ENCODE results near the gene RABGAP1L. TPM values are rescaled to one million over a fixed set of nuclear protein-coding genes. Genes with fewer than 3 reads are reported as not detected.

RABGAP1L gene
- total and polyA plus RNA-seq, 2 of the 8 experiments (the other 6 are each of a cell fraction or from before 2014, with no cell fraction given), result 33.3 to 156 TPM

DNA sequence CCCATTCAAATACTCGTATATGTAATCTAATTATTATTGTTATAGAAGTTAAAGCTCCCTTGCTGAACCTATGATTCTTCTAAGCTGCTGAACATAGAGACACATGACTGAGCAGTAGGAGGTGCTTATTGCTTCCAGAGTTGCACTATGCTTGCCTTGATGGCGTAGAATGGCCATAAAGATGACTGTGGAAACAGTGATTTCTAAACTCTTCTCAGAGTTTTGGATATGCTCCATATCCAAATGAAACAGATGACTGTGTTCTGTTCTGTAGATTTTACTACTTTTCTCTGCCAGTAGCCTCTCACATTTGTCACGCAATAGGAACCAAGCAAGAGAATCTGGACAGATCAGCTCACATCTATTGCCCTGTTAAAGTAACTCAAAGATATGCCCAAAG lies 752.3 kb downstream of the RABGAP1L start (continued):
- TF ChIP-seq, protein P1, sequence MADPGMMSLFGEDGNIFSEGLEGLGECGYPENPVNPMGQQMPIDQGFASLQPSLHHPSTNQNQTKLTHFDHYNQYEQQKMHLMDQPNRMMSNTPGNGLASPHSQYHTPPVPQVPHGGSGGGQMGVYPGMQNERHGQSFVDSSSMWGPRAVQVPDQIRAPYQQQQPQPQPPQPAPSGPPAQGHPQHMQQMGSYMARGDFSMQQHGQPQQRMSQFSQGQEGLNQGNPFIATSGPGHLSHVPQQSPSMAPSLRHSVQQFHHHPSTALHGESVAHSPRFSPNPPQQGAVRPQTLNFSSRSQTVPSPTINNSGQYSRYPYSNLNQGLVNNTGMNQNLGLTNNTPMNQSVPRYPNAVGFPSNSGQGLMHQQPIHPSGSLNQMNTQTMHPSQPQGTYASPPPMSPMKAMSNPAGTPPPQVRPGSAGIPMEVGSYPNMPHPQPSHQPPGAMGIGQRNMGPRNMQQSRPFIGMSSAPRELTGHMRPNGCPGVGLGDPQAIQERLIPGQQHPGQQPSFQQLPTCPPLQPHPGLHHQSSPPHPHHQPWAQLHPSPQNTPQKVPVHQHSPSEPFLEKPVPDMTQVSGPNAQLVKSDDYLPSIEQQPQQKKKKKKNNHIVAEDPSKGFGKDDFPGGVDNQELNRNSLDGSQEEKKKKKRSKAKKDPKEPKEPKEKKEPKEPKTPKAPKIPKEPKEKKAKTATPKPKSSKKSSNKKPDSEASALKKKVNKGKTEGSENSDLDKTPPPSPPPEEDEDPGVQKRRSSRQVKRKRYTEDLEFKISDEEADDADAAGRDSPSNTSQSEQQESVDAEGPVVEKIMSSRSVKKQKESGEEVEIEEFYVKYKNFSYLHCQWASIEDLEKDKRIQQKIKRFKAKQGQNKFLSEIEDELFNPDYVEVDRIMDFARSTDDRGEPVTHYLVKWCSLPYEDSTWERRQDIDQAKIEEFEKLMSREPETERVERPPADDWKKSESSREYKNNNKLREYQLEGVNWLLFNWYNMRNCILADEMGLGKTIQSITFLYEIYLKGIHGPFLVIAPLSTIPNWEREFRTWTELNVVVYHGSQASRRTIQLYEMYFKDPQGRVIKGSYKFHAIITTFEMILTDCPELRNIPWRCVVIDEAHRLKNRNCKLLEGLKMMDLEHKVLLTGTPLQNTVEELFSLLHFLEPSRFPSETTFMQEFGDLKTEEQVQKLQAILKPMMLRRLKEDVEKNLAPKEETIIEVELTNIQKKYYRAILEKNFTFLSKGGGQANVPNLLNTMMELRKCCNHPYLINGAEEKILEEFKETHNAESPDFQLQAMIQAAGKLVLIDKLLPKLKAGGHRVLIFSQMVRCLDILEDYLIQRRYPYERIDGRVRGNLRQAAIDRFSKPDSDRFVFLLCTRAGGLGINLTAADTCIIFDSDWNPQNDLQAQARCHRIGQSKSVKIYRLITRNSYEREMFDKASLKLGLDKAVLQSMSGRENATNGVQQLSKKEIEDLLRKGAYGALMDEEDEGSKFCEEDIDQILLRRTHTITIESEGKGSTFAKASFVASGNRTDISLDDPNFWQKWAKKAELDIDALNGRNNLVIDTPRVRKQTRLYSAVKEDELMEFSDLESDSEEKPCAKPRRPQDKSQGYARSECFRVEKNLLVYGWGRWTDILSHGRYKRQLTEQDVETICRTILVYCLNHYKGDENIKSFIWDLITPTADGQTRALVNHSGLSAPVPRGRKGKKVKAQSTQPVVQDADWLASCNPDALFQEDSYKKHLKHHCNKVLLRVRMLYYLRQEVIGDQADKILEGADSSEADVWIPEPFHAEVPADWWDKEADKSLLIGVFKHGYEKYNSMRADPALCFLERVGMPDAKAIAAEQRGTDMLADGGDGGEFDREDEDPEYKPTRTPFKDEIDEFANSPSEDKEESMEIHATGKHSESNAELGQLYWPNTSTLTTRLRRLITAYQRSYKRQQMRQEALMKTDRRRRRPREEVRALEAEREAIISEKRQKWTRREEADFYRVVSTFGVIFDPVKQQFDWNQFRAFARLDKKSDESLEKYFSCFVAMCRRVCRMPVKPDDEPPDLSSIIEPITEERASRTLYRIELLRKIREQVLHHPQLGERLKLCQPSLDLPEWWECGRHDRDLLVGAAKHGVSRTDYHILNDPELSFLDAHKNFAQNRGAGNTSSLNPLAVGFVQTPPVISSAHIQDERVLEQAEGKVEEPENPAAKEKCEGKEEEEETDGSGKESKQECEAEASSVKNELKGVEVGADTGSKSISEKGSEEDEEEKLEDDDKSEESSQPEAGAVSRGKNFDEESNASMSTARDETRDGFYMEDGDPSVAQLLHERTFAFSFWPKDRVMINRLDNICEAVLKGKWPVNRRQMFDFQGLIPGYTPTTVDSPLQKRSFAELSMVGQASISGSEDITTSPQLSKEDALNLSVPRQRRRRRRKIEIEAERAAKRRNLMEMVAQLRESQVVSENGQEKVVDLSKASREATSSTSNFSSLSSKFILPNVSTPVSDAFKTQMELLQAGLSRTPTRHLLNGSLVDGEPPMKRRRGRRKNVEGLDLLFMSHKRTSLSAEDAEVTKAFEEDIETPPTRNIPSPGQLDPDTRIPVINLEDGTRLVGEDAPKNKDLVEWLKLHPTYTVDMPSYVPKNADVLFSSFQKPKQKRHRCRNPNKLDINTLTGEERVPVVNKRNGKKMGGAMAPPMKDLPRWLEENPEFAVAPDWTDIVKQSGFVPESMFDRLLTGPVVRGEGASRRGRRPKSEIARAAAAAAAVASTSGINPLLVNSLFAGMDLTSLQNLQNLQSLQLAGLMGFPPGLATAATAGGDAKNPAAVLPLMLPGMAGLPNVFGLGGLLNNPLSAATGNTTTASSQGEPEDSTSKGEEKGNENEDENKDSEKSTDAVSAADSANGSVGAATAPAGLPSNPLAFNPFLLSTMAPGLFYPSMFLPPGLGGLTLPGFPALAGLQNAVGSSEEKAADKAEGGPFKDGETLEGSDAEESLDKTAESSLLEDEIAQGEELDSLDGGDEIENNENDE (IDR thresholded peaks at IDR 0.05; ENCODE audit: insufficient replicate concordance, low read length), result no peak
- TF ChIP-seq SP4 (IDR thresholded peaks at IDR 0.05; ENCODE audit: low read length), result no peak
- no peak for TF ChIP-seq NANOG (IDR thresholded peaks at IDR 0.05; ENCODE audit: insufficient read depth, low read depth, low read length, poor library complexity, severe bottlenecking)
- TF ChIP-seq, protein P2, sequence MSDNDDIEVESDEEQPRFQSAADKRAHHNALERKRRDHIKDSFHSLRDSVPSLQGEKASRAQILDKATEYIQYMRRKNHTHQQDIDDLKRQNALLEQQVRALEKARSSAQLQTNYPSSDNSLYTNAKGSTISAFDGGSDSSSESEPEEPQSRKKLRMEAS (IDR thresholded peaks at IDR 0.05), result no peak
- TF ChIP-seq TEAD4 (IDR thresholded peaks at IDR 0.05; ENCODE audit: low read depth, low read length), result no peak
- TF ChIP-seq CBX8 (IDR thresholded peaks at IDR 0.05; ENCODE audit: borderline replicate concordance, low read depth, low read length), result no peak
- TF ChIP-seq KDM4A (IDR thresholded peaks at IDR 0.05; ENCODE audit: low read depth, low read length, severe bottlenecking), result no peak
- TF ChIP-seq KDM1A (IDR thresholded peaks at IDR 0.05; ENCODE audit: borderline replicate concordance, low read length), result no peak

Measured in H1 (cell line).